Sigmoid colon (tissue), 7 donors: ENCODE measurements around the gene CYP26B1. TPM values are rescaled to one million over a fixed set of nuclear protein-coding genes. Genes with fewer than 3 reads are reported as not detected.
A peak's percentile ranks its signal among the peaks of the same experiment; 100 is the strongest.

Experiments used
- DNase-seq: peaks from one replicate; pipeline ENCODE4 v3.0.0-alpha.2; 2019
- H3K27ac ChIP-seq, 4 donors: fragments of 200-600 bp; sonication (generic); one replicate each; pipeline ENCODE4 v1.5.1; 2016 to 2019; ENCODE audit warnings: mild to moderate bottlenecking in 1 of 4
- H3K27me3 ChIP-seq, 3 donors: fragments of 200-600 bp; sonication (generic); one replicate each; pipeline ENCODE4 v1.5.1; 2019; ENCODE audit warnings: mild to moderate bottlenecking in 1 of 3
- H3K36me3 ChIP-seq, 4 donors: fragments of 200-600 bp; sonication (generic); one replicate each; pipeline ENCODE4 v1.5.1; 2016 to 2019
- H3K4me1 ChIP-seq, 4 donors: fragments of 200-600 bp; sonication (generic); one replicate each; pipeline ENCODE4 v1.5.1; 2017 to 2019
- H3K4me3 ChIP-seq, 4 donors: fragments of 200-600 bp; sonication (generic); one replicate each; pipeline ENCODE4 v1.5.1; 2017 to 2019; ENCODE audit warnings: mild to moderate bottlenecking in 2 of 4, moderate library complexity in 1 of 4
- H3K9me3 ChIP-seq, 4 donors: fragments of 200-600 bp in 3 of 4; sonication (generic) in 3 of 4; one replicate each; pipeline versions ENCODE4 v1.5.1 to v1.6.1; 2013 to 2019
- EP300 ChIP-seq, 4 donors: sonication (generic); formaldehyde crosslinking; IDR thresholded peaks; one replicate each; pipeline ENCODE4 v1.6.1; 2017; ENCODE audit warnings: antibody characterized with exemption in 4 of 4
- POLR2A ChIP-seq, 2 donors: fragments of 450-650 bp; IDR thresholded peaks; one replicate each; pipeline ENCODE4 v1.6.1; 2016; ENCODE audit warnings: antibody characterized with exemption in 2 of 2, mild to moderate bottlenecking in 2 of 2, moderate library complexity in 2 of 2
- POLR2AphosphoS5 ChIP-seq, 4 donors: sonication (generic); formaldehyde crosslinking; IDR thresholded peaks; one replicate each; pipeline ENCODE4 v1.6.1; 2017; ENCODE audit warnings: antibody characterized with exemption in 4 of 4
- WGBS, 2 donors: extraction: QIAGEN DNeasy Blood & Tissue Kit; methylation state at CpG; one replicate each; pipeline ENCODE4 v1.1.7; 2013; 5-methylcytosine and 5-hydroxymethylcytosine counted together
- intact Hi-C: fragments of 100-400 bp; cut with DNase I; formaldehyde crosslinking; loops from one replicate; pipeline ENCODE4 v1.15.1; 2023
- polyA plus RNA-seq, 3 donors: library from polyadenylated mRNA; stranded (reverse); fragments of 200-250 nt; gene quantifications; one replicate each; pipeline ENCODE4 v1.2.3, GENCODE V29; 2013
- total RNA-seq, 4 donors: library from RNA; depleted of rRNA; stranded (reverse); fragments of >200 nt; gene quantifications; one replicate each; pipeline ENCODE4 v1.1.0, GENCODE V29; 2016
- TF ChIP-seq, protein P1 (sequence below), 4 experiments: fragments of 450-650 bp in 3 of 4; fragments of 200-600 bp in 1 of 4; IDR thresholded peaks; one replicate each; pipeline ENCODE4 v1.5.1; 2016 to 2019; ENCODE audit warnings: antibody characterized with exemption in 4 of 4, mild to moderate bottlenecking in 3 of 4, moderate library complexity in 2 of 4
- donor health status: healthy with polysubstance abuse.
- donor health status: Bipolar disorder and iron deficiency.
- donor health status: healthy.

The CYP26B1 gene
- total and polyA plus RNA-seq, 7 donors = 0.46 to 5.0 (median 2.5) TPM

DNA sequence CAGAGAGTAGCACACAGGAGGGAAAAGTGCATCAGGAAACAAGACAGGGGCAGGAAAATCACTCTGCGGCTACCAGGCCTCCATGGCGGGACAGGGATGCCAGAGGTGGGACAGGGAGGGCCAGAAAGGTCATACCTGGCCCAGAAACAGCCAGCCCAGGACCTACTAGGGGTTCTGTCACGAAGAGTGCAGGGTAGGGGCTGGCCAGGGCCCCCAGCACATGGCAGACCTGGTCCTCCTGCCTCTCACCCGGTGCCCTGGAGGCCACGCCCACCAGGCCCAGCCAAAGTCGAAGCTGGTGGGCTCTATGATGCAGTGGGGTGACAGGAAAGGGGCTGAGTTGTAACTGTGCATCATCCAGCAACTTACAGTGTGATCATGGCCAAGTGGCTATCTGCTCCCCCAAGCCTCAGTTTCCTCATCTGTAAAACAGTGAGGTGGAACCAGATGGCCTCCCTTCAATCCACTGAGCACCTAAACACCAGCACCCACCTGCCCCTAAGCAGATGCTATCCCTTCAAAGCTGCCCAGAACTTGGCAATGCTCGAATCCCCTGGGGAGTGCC, 10.6 kb downstream of the CYP26B1 start:
- WGBS, 2 donors = 47 to 62% methylated on average over 7 of the region's 7 CpGs
- H3K36me3 ChIP-seq = no peaks in the 10 kb centered on the region
- no peak for TF ChIP-seq POLR2A (IDR thresholded peaks at IDR 0.05)
- TF ChIP-seq EP300 (IDR thresholded peaks at IDR 0.05) = no peak
- TF ChIP-seq, protein P1, sequence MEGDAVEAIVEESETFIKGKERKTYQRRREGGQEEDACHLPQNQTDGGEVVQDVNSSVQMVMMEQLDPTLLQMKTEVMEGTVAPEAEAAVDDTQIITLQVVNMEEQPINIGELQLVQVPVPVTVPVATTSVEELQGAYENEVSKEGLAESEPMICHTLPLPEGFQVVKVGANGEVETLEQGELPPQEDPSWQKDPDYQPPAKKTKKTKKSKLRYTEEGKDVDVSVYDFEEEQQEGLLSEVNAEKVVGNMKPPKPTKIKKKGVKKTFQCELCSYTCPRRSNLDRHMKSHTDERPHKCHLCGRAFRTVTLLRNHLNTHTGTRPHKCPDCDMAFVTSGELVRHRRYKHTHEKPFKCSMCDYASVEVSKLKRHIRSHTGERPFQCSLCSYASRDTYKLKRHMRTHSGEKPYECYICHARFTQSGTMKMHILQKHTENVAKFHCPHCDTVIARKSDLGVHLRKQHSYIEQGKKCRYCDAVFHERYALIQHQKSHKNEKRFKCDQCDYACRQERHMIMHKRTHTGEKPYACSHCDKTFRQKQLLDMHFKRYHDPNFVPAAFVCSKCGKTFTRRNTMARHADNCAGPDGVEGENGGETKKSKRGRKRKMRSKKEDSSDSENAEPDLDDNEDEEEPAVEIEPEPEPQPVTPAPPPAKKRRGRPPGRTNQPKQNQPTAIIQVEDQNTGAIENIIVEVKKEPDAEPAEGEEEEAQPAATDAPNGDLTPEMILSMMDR (IDR thresholded peaks at IDR 0.05) = no peak
- no peak for TF ChIP-seq POLR2AphosphoS5 (IDR thresholded peaks at IDR 0.05)
- H3K9me3 ChIP-seq = no peaks in the 10 kb centered on the region
- peak; percentile 50 for DNase-seq
- intact Hi-C loops = no loop called here
- no peak overlapping the region for H3K27ac ChIP-seq
- H3K4me1 ChIP-seq = no peaks in the 10 kb centered on the region
- H3K4me3 ChIP-seq = no peak overlapping the region
- H3K27me3 ChIP-seq = no peaks in the 10 kb centered on the region

- 82 to 83% methylated on average over 10 of the region's 10 CpGs for WGBS, 2 donors
- Histone ChIP-seq H3K27ac (no peak overlapping the region), H3K9me3 (no peaks in the 10 kb centered on the region), H3K27me3 (no peaks in the 10 kb centered on the region), H3K36me3 (no peaks in the 10 kb centered on the region), H3K4me3 (no peak overlapping the region), H3K4me1 (no peaks in the 10 kb centered on the region)
- DNase-seq = no peak
- intact Hi-C loops = no loop called here
- TF ChIP-seq, protein P1 (IDR thresholded peaks at IDR 0.05) = no peak
- TF ChIP-seq POLR2A (IDR thresholded peaks at IDR 0.05) = no peak
- TF ChIP-seq EP300 (IDR thresholded peaks at IDR 0.05) = no peak
- TF ChIP-seq POLR2AphosphoS5 (IDR thresholded peaks at IDR 0.05) = no peak
Measured at GRCh38 chr2:72136331-72136730, 11.3 kb downstream of the CYP26B1 start.

GRCh38 chr2:72135921-72136320, 11.7 kb downstream of the CYP26B1 start:
- Histone ChIP-seq H3K27me3 (no peaks in the 10 kb centered on the region), H3K27ac (no peak overlapping the region), H3K4me3 (no peak overlapping the region), H3K36me3 (no peaks in the 10 kb centered on the region), H3K9me3 (no peaks in the 10 kb centered on the region), H3K4me1 (no peaks in the 10 kb centered on the region)
- intact Hi-C loops = no loop called here
- TF ChIP-seq EP300 (IDR thresholded peaks at IDR 0.05) (no peak), POLR2A (IDR thresholded peaks at IDR 0.05) (no peak), POLR2AphosphoS5 (IDR thresholded peaks at IDR 0.05) (no peak)
- TF ChIP-seq, protein P1 (IDR thresholded peaks at IDR 0.05) = no peak
- DNase-seq = peak; percentile 37
- WGBS, 2 donors = 78 to 84% methylated on average over 8 of the region's 8 CpGs

GRCh38 chr2:72134997-72135800, 12.5 kb downstream of the CYP26B1 start:
- no peaks in the 10 kb centered on the region for H3K27me3 ChIP-seq
- TF ChIP-seq POLR2AphosphoS5 (IDR thresholded peaks at IDR 0.05) (no peak), POLR2A (IDR thresholded peaks at IDR 0.05) (no peak), EP300 (IDR thresholded peaks at IDR 0.05) (no peak)
- peak; percentile 53 for DNase-seq
- intact Hi-C loops = no loop called here
- H3K4me3 ChIP-seq = no peak overlapping the region
- H3K4me1 ChIP-seq = no peaks in the 10 kb centered on the region
- no peaks in the 10 kb centered on the region for H3K36me3 ChIP-seq
- no peaks in the 10 kb centered on the region for H3K9me3 ChIP-seq
- H3K27ac ChIP-seq = no peak overlapping the region
- 88 to 89% methylated on average over 19 of the region's 19 CpGs for WGBS, 2 donors

DNA sequence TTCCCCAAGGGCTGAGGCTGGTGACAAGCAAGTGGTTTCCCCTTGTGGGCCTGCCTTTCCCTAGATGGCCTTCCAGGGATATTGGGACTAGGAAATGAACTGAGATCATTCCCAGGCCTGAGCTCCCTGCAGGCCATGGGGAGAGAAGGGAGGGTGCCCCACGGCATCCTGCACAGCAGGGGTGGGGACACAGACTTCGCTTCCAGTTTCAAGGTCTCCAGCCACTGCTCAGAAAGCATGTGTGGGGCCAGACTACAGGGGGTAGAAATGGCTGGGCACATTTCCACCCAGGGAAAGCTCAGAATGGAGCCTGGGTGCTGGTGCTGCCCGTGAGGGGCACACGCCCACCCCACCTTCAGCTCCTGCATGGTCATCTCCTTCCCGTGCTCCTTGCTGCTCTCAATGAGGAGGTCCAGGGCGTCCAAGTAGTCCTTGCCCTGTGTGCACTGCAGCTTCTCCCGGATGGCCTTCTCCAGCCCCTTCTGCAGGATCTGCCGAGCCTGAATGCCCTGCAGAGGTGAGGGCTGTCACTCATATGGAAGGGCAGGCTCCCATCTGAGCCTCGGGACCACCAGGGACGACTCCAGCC, 13.2 kb downstream of the CYP26B1 start:
- WGBS, 2 donors = 79 to 89% methylated on average over 10 of the region's 10 CpGs
- Histone ChIP-seq H3K36me3 (no peaks in the 10 kb centered on the region), H3K4me3 (no peak overlapping the region), H3K9me3 (no peaks in the 10 kb centered on the region), H3K27me3 (no peaks in the 10 kb centered on the region), H3K27ac (no peak overlapping the region), H3K4me1 (no peaks in the 10 kb centered on the region)
- intact Hi-C loops = no loop called here
- peak; percentile 50 for DNase-seq
- TF ChIP-seq, protein P1 (IDR thresholded peaks at IDR 0.05) = no peak
- no peak for TF ChIP-seq POLR2AphosphoS5 (IDR thresholded peaks at IDR 0.05)
- no peak for TF ChIP-seq EP300 (IDR thresholded peaks at IDR 0.05)
- TF ChIP-seq POLR2A (IDR thresholded peaks at IDR 0.05) = no peak
